Astrocyte of the cerebellum (primary cell): ENCODE data around the gene LOX.
"Not testable (repeated sequence)": the region's sequence is repeated elsewhere in the genome, so short reads cannot be mapped to it uniquely, and the experiment has no call there.

Experiments used
- DNase-seq: peaks from one replicate; pipeline ENCODE4 v3.0.0-alpha.2; 2011; ENCODE audit warnings: low read depth
- H3K4me3 ChIP-seq: 2 replicates; pipeline ENCODE4 v1.5.1; 2011; ENCODE audit warnings: mild to moderate bottlenecking, low read depth, low read length, moderate library complexity
- CTCF ChIP-seq: IDR thresholded peaks from 2 replicates; pipeline ENCODE4 v1.5.1; 2012; ENCODE audit warnings: low read length, low read depth, moderate library complexity, mild to moderate bottlenecking; ENCODE audit errors: missing control alignments
- in situ Hi-C: cut with HindIII; loops from 2 replicates; pipeline ENCODE4 v1.10.0; 2017; ENCODE audit warnings: low sequenced_read_pairs

The LOX gene

GRCh38 chr5:122101636-122102285 is 23.7 kb upstream of the LOX start:
- no peak overlapping the region for H3K4me3 ChIP-seq
- TF ChIP-seq CTCF: peak; percentile 54
- peak; percentile 55 for DNase-seq
- in situ Hi-C loops: no loop called here

DNA sequence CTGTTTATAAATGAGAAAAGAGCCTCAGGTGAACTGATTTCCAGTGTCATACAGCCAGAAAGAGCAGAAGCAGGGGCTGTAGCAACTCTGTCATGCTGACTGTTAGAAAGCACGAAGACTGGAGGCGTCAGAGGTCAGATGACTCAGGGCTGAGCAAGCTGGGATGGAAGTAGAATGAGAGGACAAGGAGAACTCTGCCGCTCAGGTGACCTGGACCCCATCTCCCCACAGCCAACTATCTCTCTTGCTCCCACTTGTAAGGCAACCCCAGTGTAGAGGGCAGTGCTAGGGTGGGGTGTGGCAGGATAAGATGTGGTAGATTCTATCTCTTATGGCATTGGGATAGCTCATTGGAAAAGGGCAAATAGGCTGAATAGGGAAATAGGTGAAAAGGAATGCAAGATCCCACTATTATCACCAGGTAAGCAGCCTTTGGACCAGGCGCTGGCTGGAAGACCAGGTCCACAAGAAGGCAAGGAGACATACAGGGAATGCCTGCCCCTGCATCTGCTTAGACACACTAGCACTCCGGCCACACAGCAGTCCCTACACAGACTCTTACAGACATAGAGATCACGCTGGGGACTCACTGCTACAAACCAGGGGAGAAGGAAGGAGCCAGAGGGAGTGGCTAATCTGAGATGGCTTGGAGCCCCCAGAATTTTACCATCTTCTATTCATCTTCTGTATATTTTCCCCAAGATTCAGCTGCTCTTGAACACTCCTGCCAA is 21.2 kb upstream of the LOX start:
- TF ChIP-seq CTCF: no peak
- in situ Hi-C loops: loop anchor here (5.0 kb wide), 1 partner anchor 58 kb away; no protein-coding TSS in a partner anchor
- no peak overlapping the region for H3K4me3 ChIP-seq
- DNase-seq: no peak

GRCh38 chr5:122097391-122097790 is 19.3 kb upstream of the LOX start:
- no peak for DNase-seq
- H3K4me3 ChIP-seq: no peak overlapping the region
- in situ Hi-C loops: loop anchor here (5.0 kb wide), 1 partner anchor 60 kb away; no protein-coding TSS in a partner anchor
- TF ChIP-seq CTCF: no peak

DNA sequence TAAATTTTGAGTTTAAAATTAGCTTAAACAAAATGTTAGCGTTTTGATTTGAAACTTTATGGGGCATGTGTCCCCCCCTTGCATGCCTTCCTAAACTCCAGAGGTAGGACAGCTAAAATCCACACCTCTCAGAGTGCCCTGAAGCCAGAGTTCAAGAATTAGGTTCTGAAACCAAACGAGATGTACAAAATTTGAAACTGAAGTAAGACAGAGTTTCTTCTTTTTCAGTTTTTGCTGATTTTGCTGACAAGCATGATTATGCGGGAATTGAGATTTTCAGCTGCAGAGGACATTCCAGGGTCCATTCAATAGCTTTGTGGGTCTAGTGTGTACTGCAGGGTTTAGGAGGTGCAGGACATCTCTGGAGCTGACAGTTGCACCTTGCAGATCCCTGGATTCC is 17.1 kb upstream of the LOX start:
- in situ Hi-C loops: loop anchor here (5.0 kb wide), 1 partner anchor 62 kb away; no protein-coding TSS in a partner anchor
- DNase-seq: no peak
- TF ChIP-seq CTCF: no peak
- H3K4me3 ChIP-seq: no peak overlapping the region

DNA sequence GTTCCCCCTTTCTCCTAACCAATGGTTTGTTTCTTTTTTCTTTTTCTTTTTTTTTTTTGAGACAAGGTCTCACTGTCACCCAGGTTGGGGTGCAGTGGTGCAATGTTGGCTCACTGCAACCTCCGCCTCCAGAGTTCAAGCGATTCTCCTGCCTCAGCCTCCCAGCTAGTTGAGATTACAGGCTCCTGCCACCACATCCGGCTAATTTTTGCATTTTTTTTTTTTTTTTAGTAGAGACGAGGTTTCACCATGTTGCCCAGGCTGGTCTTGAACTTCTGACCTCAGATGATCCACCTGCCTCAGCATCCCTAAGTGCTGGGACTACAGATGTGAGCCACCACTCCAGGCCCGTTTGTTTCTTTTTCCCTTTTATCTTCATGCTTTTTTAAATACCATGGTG is 16.2 kb upstream of the LOX start:
- in situ Hi-C loops, DNase-seq: not testable (repeated sequence)

GRCh38 chr5:122093415-122094180 is 15.5 kb upstream of the LOX start:
- TF ChIP-seq CTCF: no peak
- peak; percentile 47 for DNase-seq
- in situ Hi-C loops: no loop called here
- no peak overlapping the region for H3K4me3 ChIP-seq

More for the DNA sequence above, 16.2 kb upstream of the LOX start:
- not testable (repeated sequence) for H3K4me3 ChIP-seq
